Left cardiac atrium (tissue), 2 donors: ENCODE results near the gene OR2T10. TPM values are rescaled to one million over a fixed set of nuclear protein-coding genes. Genes with fewer than 3 reads are reported as not detected.

Source experiments
- total RNA-seq, 2 donors: library from RNA; stranded (reverse); fragmentation: NEBNext Ultra II Directional; extraction: Animal tissue kit (Norgen Biotek cat#: 25700); gene quantifications; one replicate each; pipeline ENCODE4 v1.2.1, GENCODE V29; 2021
- donor health status: DM: no; HTN: yes; CAD: no; lungs with severe emphysema.
- donor health status: DM: yes; HTN: yes; CAD: no.

The OR2T10 gene
- total RNA-seq, 2 donors from 2014 or later: not detected

Other genes with a start within 250 kb of the OR2T10 start
- gene OR14C36, start 248.9 kb downstream of the OR2T10 start, total RNA-seq: not detected
- gene OR2T4, start 236.0 kb downstream of the OR2T10 start, total RNA-seq: not detected
- gene OR2T6, start 222.0 kb downstream of the OR2T10 start, total RNA-seq: not detected
- gene OR2T1, start 194.7 kb downstream of the OR2T10 start, total RNA-seq: not detected
- not detected for gene OR2T2, start 152.1 kb downstream of the OR2T10 start, total RNA-seq
- gene OR2T3, start 124.3 kb downstream of the OR2T10 start, total RNA-seq: not detected
- gene OR2T5, start 109.1 kb downstream of the OR2T10 start, total RNA-seq: not detected
- under 1 TPM in 1 of 2 donors, not detected in 1; 0.03 TPM for gene OR2G6, start 89.6 kb downstream of the OR2T10 start, total RNA-seq
- not detected for gene OR2T29, start 34.9 kb downstream of the OR2T10 start, total RNA-seq
- gene OR2T34, start 22.9 kb downstream of the OR2T10 start, total RNA-seq: not detected
- gene OR2T11, start 37.4 kb upstream of the OR2T10 start, total RNA-seq: not detected
- gene OR2T35, start 47.6 kb upstream of the OR2T10 start, total RNA-seq: not detected
- gene OR2T27, start 57.8 kb upstream of the OR2T10 start, total RNA-seq: not detected
- not detected for gene OR14I1, start 105.1 kb upstream of the OR2T10 start, total RNA-seq
- gene LYPD8, start 158.1 kb upstream of the OR2T10 start, total RNA-seq: not detected
- gene SH3BP5L, start 228.2 kb upstream of the OR2T10 start, total RNA-seq: 10 to 100 TPM; 15.1 to 18.5 TPM
- gene ZNF672, start 240.5 kb upstream of the OR2T10 start, total RNA-seq: 10 to 100 TPM; 41.6 to 42.2 TPM